D341Med (cell line): ENCODE measurements around the gene MCRIP2.
"Not testable (repeated sequence)": the region's sequence is repeated elsewhere in the genome, so short reads cannot be mapped to it uniquely, and the experiment has no call there.

Source experiments
- DNase-seq: peaks from one replicate; pipeline ENCODE4 v3.0.0; 2012; ENCODE audit warnings: low spot score

The MCRIP2 gene

GRCh38 chr16:641326-642188, at the start of gene MCRIP2:
Gene MCRIP2 (plus strand): TSS chr16:641828. CDS start chr16:641992, 164 bp downstream.
- peak; percentile 90 for DNase-seq

- no peak for DNase-seq
Measured at GRCh38 chr16:591892-592517, 49.6 kb upstream of the MCRIP2 start.

- DNase-seq: no peak
Measured at GRCh38 chr16:592518-593306, 48.9 kb upstream of the MCRIP2 start.

GRCh38 chr16:593406-593805, 48.2 kb upstream of the MCRIP2 start:
- no peak for DNase-seq

- DNase-seq: no peak
Measured at GRCh38 chr16:593807-594206, 47.8 kb upstream of the MCRIP2 start.

GRCh38 chr16:595094-595528, 46.5 kb upstream of the MCRIP2 start:
- DNase-seq: no peak

- DNase-seq: no peak
Measured at GRCh38 chr16:595942-596735, 45.5 kb upstream of the MCRIP2 start.

- DNase-seq: no peak
Measured at GRCh38 chr16:596736-597060, 44.9 kb upstream of the MCRIP2 start.

GRCh38 chr16:597655-598054, 44.0 kb upstream of the MCRIP2 start:
- not testable (repeated sequence) for DNase-seq

GRCh38 chr16:598823-599739, 42.5 kb upstream of the MCRIP2 start:
- DNase-seq: no peak

GRCh38 chr16:600781-601180, 40.8 kb upstream of the MCRIP2 start:
- peak; percentile 72 for DNase-seq

- no peak for DNase-seq
Measured at GRCh38 chr16:603933-604332, 37.7 kb upstream of the MCRIP2 start.

GRCh38 chr16:606656-607307, 34.8 kb upstream of the MCRIP2 start:
- DNase-seq: peak; percentile 82

GRCh38 chr16:608019-608418, 33.6 kb upstream of the MCRIP2 start:
- no peak for DNase-seq

- DNase-seq: no peak
Measured at GRCh38 chr16:609316-609715, 32.3 kb upstream of the MCRIP2 start.

GRCh38 chr16:609984-610383, 31.6 kb upstream of the MCRIP2 start:
- DNase-seq: no peak

GRCh38 chr16:610513-611381, 30.9 kb upstream of the MCRIP2 start:
- DNase-seq: peak; percentile 90

- DNase-seq: no peak
Measured at GRCh38 chr16:615122-615521, 26.5 kb upstream of the MCRIP2 start.
